Breast epithelium (tissue), 3 donors: ENCODE data around the gene TMPRSS6.

ENCODE experiments used
- CTCF ChIP-seq, 3 donors: fragments of 450-650 bp; IDR thresholded peaks; one replicate each; pipeline ENCODE4 v1.5.1; 2016 to 2017; ENCODE audit warnings: antibody characterized with exemption in 3 of 3, mild to moderate bottlenecking in 3 of 3, moderate library complexity in 3 of 3
- POLR2A ChIP-seq: fragments of 450-650 bp; IDR thresholded peaks from one replicate; pipeline ENCODE4 v1.6.1; 2016; ENCODE audit warnings: antibody characterized with exemption, mild to moderate bottlenecking, moderate library complexity
- POLR2AphosphoS5 ChIP-seq, 3 donors: sonication (generic); formaldehyde crosslinking; IDR thresholded peaks; one replicate each; pipeline ENCODE4 v1.6.1; 2017; ENCODE audit warnings: antibody characterized with exemption in 3 of 3

- TF ChIP-seq CTCF (IDR thresholded peaks at IDR 0.05) (no peak), POLR2AphosphoS5 (IDR thresholded peaks at IDR 0.05) (no peak), POLR2A (no peak)
Observed at GRCh38 chr22:37065961-37066360, 43.6 kb downstream of the TMPRSS6 start.
